SK-N-DZ (cell line): ENCODE data around the gene GRK5.

Experiments used
- DNase-seq: peaks from one replicate; pipeline ENCODE4 v3.0.0-alpha.2; 2015; ENCODE audit warnings: low spot score

The GRK5 gene

GRCh38 chr10:119357412-119358151, 150.2 kb downstream of the GRK5 start:
- no peak for DNase-seq

DNA sequence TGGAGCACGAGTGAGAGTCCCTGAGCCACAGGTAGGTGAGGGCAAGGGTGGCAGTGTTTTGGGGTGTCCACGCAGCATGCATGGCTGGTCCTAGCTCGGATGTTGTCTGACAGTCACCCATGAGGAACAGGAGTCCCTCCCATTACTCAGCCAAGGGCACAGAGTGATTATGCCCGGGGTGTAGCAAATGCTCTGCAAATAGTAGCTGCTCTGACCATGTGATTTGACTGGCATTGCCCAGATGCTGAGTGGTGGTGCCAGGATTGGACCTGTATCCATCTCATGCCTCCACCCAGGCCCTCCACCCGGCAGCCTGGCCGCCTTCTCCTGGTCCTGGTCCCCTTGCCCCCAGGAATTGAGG, 150.8 kb downstream of the GRK5 start:
- DNase-seq, result no peak

GRCh38 chr10:119358567-119358966, 151.2 kb downstream of the GRK5 start:
- no peak for DNase-seq

- no peak for DNase-seq
These were observed 151.7 kb downstream of the GRK5 start for GRCh38 chr10:119359025-119359424.

GRCh38 chr10:119360181-119360921, 153.0 kb downstream of the GRK5 start:
- DNase-seq, result peak; percentile 42

DNA sequence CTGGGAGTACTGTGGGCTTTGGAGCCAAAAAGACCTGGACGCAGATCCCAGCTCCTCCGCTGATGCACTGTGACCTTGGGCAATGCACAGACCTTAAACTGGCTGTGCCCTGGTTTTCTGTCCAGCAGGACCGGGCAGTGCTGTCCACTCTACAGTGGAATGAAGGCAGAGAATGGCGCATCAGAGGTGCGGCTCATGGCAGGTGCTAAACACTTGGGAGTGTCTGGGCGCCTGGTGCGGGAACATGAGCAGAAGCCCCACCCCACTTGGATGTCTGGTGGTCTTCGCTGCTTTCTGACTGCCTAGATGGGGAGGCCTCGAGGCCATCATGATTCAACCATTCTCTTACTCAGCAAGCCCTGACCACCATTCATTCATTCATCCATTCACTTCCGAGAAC, 153.7 kb downstream of the GRK5 start:
- DNase-seq, result no peak

DNA sequence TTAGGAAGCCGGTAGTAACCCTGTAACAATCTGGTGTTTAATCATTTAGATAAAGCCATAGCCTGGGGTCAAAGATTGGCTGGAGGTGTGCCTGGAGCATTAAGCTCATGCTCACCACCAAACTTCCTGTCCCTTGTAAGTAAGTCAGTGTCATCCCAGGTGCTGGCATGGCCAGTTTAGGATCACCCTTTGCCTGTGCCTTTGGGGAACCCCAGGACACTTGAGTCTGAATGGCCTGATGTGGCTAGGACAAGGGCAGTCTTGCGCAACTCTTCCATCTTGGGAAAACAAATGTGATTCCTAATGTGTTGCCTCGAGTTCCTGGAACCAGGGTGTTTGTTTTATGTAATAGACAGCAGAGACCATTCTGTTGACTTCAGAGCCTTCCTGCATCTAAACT, 154.8 kb downstream of the GRK5 start:
- no peak for DNase-seq

DNA sequence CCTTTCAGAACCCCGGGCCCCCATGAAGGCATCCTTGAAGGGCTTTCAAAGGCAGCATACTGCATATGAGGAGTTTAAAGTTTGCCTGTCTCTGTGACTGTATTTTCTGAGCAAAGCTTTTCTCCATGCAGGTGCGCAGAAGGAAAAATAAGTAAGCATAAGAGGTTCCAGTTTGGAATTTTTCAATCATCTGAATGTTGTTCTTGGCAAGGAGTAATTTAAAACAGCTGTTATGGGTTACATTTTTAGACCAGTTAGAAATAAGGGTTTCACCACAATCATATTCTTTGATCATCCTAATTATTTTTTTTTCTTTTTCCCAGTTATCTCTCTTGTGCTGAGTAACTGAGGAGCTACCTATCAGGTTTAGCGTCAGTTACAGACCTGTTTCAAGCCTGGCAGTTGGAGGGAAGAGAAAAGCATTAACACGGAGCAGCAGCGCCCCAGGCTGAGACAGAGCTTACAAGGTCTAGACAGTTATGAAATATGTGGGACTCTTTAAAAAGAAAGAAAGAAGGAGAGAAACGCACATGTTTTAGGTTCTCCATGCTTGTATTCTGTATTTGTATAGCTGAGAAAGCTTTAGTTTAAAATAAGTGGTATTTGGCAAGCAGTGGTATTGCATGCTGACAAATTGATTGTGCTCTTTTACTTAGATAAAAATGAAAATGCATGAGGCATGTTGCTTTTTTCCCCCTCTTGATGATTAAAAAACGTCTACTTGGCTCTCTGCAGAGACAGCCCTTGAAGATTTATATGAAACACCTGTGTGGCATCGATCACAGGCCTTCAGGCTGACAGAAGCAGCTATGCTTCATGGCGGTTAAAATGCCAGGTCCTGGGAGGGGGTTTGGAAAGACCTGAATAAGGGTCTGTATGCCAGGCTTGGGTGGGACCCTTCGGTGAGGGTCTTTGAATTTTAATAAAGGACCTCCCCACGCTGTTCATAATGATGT, 157.6 kb downstream of the GRK5 start:
- DNase-seq, result no peak

- DNase-seq, result no peak
These were observed 158.6 kb downstream of the GRK5 start for GRCh38 chr10:119365773-119366599.

DNA sequence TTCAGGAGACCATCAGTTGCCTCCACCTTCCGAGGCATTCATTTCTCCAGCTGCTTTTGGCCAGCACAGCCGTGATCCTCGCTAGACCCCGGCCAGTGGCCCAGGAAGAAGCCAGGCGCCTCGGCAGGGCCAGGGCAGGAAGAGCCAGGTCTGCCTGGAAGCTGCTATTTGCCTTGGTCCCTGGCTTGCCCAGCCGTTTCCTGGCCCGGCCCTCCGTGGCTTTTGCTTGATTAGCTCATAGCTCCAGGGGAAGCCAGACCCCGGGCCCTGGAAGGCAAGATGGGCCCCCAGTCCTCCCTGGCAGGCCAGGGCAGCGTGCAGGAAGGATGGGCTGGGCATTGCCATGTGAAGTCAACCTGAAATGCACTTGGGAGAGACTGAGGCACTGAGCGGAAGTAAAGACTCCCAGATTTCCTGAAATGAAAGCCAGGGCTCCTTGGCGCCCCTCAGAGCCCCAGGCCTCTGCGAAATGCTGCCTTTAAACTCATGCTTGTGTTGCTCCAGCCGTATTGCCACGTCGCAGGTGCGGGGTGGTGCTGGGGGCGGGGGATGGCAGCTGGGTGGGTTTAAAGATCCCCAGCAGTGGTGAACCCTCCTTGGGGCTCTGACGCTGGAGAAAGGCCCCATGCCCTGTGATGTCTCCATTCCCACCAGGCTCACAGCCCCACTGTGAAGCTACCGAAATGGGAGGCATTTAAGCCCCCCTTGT, 160.6 kb downstream of the GRK5 start:
- no peak for DNase-seq

DNA sequence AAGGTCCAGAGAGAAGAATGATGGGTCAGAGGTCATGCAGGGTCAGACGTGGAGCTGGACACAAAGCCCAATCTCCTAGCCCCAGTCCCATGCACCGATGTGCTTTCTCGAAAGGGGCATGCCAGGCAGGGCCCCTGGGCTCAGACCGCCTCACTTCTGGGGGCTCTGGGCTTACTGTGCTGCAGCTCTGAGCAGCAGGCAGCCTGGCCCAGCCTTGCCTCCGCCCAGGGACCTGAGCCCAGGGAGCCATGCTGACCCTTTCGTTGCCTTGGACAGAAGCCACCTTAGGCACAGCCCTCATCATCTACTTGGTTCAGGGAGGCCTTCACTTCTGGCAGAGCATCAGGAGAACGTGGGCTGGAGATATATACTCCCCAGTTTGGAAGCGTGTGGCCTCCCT, 161.2 kb downstream of the GRK5 start:
- no peak for DNase-seq

GRCh38 chr10:119368991-119369869, 161.9 kb downstream of the GRK5 start:
- no peak for DNase-seq

GRCh38 chr10:119370111-119370741, 162.9 kb downstream of the GRK5 start:
- DNase-seq, result no peak

- DNase-seq, result no peak
These were observed 163.8 kb downstream of the GRK5 start for GRCh38 chr10:119370972-119371703.

- DNase-seq, result no peak
These were observed 164.6 kb downstream of the GRK5 start for GRCh38 chr10:119371704-119372663.

GRCh38 chr10:119373294-119374102, 166.1 kb downstream of the GRK5 start:
- DNase-seq, result no peak
